ENCODE data around the gene BRI3BP. TPM values are rescaled to one million over a fixed set of nuclear protein-coding genes. Genes with fewer than 3 reads are reported as not detected.

The BRI3BP gene
- total RNA-seq, 1 donor from 2014 or later: 12.0 TPM

DNA sequence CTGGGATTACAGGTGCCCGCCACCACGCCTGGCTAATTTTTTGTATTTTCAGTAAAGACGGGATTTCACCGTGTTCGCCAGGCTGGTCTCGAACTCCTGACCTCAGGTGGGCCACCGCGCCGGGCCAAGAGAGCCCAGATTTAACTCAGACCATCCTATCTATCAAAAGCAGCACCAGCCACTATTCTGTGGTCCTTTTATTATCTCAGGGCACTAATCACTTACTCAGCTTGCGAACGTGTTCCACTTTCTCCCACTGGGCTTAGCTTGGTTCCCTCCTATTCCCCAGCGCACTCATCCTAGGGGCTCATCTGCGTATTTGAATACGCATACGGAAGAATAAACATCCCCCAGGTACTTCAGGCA is 55.6 kb downstream of the BRI3BP start:
- Mint-ChIP-seq H3K36me3 (ENCODE audit: insufficient read depth) (no peaks in the 10 kb centered on the region), H3K9me3 (ENCODE audit: low read depth) (no peaks in the 10 kb centered on the region), H3K4me3 (ENCODE audit: low read depth) (peak overlapping the region; percentile 31), H3K27me3 (no peaks in the 10 kb centered on the region), H3K27ac (no peak overlapping the region), H3K4me1 (ENCODE audit: low read depth) (no peaks in the 10 kb centered on the region)
- DNase-seq (ENCODE audit: low spot score, unreplicated experiment): no peak
- TF ChIP-seq, protein P1, sequence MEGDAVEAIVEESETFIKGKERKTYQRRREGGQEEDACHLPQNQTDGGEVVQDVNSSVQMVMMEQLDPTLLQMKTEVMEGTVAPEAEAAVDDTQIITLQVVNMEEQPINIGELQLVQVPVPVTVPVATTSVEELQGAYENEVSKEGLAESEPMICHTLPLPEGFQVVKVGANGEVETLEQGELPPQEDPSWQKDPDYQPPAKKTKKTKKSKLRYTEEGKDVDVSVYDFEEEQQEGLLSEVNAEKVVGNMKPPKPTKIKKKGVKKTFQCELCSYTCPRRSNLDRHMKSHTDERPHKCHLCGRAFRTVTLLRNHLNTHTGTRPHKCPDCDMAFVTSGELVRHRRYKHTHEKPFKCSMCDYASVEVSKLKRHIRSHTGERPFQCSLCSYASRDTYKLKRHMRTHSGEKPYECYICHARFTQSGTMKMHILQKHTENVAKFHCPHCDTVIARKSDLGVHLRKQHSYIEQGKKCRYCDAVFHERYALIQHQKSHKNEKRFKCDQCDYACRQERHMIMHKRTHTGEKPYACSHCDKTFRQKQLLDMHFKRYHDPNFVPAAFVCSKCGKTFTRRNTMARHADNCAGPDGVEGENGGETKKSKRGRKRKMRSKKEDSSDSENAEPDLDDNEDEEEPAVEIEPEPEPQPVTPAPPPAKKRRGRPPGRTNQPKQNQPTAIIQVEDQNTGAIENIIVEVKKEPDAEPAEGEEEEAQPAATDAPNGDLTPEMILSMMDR (IDR thresholded peaks at IDR 0.05; ENCODE audit: unreplicated experiment): no peak

DNA sequence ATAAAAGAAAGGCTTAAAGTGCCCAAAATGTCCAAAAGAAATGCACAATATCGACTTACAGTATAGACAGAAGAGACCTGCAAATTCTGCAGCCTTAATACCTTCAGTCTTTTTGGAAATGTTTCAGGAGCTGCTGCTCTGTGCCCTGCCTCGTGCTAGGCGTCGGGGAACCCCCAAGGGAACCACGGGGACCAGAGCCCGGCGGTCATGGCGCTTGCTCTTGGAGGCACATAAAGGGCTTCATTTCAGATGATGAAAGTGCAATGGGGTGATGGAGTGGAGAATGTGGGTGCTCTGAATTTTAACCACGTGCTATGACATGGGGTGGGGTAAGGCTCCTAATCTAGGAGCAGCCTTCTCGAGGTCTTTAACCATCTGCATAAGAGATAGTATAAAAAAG is 57.0 kb downstream of the BRI3BP start:
- Mint-ChIP-seq H3K27ac (no peak overlapping the region), H3K4me1 (ENCODE audit: low read depth) (no peaks in the 10 kb centered on the region), H3K9me3 (ENCODE audit: low read depth) (no peaks in the 10 kb centered on the region), H3K27me3 (no peaks in the 10 kb centered on the region), H3K4me3 (ENCODE audit: low read depth) (no peak overlapping the region), H3K36me3 (ENCODE audit: insufficient read depth) (no peaks in the 10 kb centered on the region)
- TF ChIP-seq, protein P1 (IDR thresholded peaks at IDR 0.05; ENCODE audit: unreplicated experiment): no peak
- DNase-seq (ENCODE audit: low spot score, unreplicated experiment): no peak

DNA sequence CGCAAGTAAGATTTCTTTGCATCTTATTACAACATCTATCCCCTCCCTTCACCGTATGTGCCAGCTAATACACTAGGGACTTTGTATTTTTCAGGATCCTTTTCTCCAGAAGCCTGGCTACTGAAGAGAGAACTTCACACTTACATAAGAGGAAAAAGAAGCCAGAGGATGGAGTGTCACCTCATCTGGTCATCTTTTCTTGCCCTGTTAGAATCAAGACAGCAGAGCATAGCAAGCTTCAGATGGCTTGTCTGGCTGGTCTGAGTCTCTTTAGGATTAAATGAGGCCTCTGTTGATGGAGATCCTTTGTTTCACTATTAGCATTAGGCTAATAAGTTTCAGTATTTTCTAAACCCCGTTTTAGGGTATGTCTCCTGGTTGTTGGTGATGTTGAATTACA is 57.4 kb downstream of the BRI3BP start:
- Mint-ChIP-seq H3K27me3 (no peaks in the 10 kb centered on the region), H3K9me3 (ENCODE audit: low read depth) (no peaks in the 10 kb centered on the region), H3K36me3 (ENCODE audit: insufficient read depth) (no peaks in the 10 kb centered on the region), H3K27ac (no peak overlapping the region), H3K4me3 (ENCODE audit: low read depth) (no peak overlapping the region), H3K4me1 (ENCODE audit: low read depth) (no peaks in the 10 kb centered on the region)
- no peak for DNase-seq (ENCODE audit: low spot score, unreplicated experiment)
- TF ChIP-seq, protein P1 (IDR thresholded peaks at IDR 0.05; ENCODE audit: unreplicated experiment): no peak

- no peak overlapping the region for H3K4me3 Mint-ChIP-seq (ENCODE audit: low read depth)
- no peaks in the 10 kb centered on the region for H3K9me3 Mint-ChIP-seq (ENCODE audit: low read depth)
Observed at GRCh38 chr12:125053821-125054220, 60.4 kb downstream of the BRI3BP start.

GRCh38 chr12:125055591-125055990 is 62.1 kb downstream of the BRI3BP start:
- Mint-ChIP-seq H3K4me1 (ENCODE audit: low read depth) (no peaks in the 10 kb centered on the region), H3K36me3 (ENCODE audit: insufficient read depth) (peaks cover 3% of the 10 kb centered on the region), H3K9me3 (ENCODE audit: low read depth) (peaks cover 5% of the 10 kb centered on the region), H3K4me3 (ENCODE audit: low read depth) (no peak overlapping the region), H3K27ac (no peak overlapping the region), H3K27me3 (no peaks in the 10 kb centered on the region)
- TF ChIP-seq, protein P1 (IDR thresholded peaks at IDR 0.05; ENCODE audit: unreplicated experiment): no peak
- DNase-seq (ENCODE audit: low spot score, unreplicated experiment): no peak

More at GRCh38 chr12:125053821-125054220, 60.4 kb downstream of the BRI3BP start:
- no peak for DNase-seq (ENCODE audit: low spot score, unreplicated experiment)
- Mint-ChIP-seq H3K27ac (no peak overlapping the region), H3K36me3 (ENCODE audit: insufficient read depth) (no peaks in the 10 kb centered on the region), H3K4me1 (ENCODE audit: low read depth) (no peaks in the 10 kb centered on the region), H3K27me3 (no peaks in the 10 kb centered on the region)
- TF ChIP-seq, protein P1 (IDR thresholded peaks at IDR 0.05; ENCODE audit: unreplicated experiment): no peak

Measured in progenitor cell of endocrine pancreas (in vitro differentiated cells).